ENCODE results near the gene P4HTM. TPM values are rescaled to one million over a fixed set of nuclear protein-coding genes. Genes with fewer than 3 reads are reported as not detected.

P4HTM gene
- total and polyA plus RNA-seq, 2 of the 8 experiments (the other 6 are each of a cell fraction or from before 2014, with no cell fraction given) = 19.1 to 25.4 TPM

- no peaks in the 10 kb centered on the region for H3K9me3 ChIP-seq (ENCODE audit: insufficient read depth in 2 of 2, low read depth in 1 of 2, low read length in 1 of 2)
- no peak overlapping the region; the same call in 1 of the 2 replicates for H2BK5ac ChIP-seq (ENCODE audit: low read depth, low read length)
- FAIRE-seq = no peak
- POLR2A ChIA-PET (ENCODE audit: partially characterized antibody) = interaction anchor here (0.8 to 38.8 kb wide), 8 partner anchors 0 to 349 kb away, joined by 3 to 1518 read pairs (median 72); partner anchors contain the start of genes DALRD3, IMPDH2, NDUFAF3 and P4HTM
- 92% methylated on average over 19 of the region's 19 CpGs; no CpG with 5 or more reads in 1 of the 2 experiments for WGBS, 2 experiments (ENCODE audit: extremely low coverage in 1 of 2, insufficient coverage in 1 of 2, insufficient read length in 1 of 2, insufficient replicate concordance in 2 of 2, low coverage in 1 of 2, low lambda C conversion rate in 2 of 2, missing lambda C conversion rate in 1 of 2)
- H3K4me2 ChIP-seq (ENCODE audit: insufficient read depth in 1 of 2, low read depth in 2 of 2, low read length in 2 of 2) = no peak overlapping the region
- no peak overlapping the region for H4K91ac ChIP-seq (replicated peaks; ENCODE audit: insufficient read length, low read length)
- H3K9ac ChIP-seq (replicated peaks in 1 of 4; ENCODE audit: extremely low read depth in 1 of 4, low read depth in 3 of 4, low read length in 3 of 4) = no peak overlapping the region
- peaks cover 15 to 55% (median 32%) of the 10 kb centered on the region in 4 experiments for H3K36me3 ChIP-seq (ENCODE audit: control insufficient read depth in 2 of 4, insufficient read depth in 4 of 4, low read length in 3 of 4)
- H3K79me2 ChIP-seq (ENCODE audit: control insufficient read depth in 1 of 2, insufficient read depth in 2 of 2, low read length in 2 of 2) = peaks cover 7 to 54% of the 10 kb centered on the region in 2 experiments
- no peak overlapping the region for H2BK20ac ChIP-seq (ENCODE audit: low read length)
- H2BK120ac ChIP-seq (replicated peaks; ENCODE audit: low read depth, low read length) = no peak overlapping the region
- H3K4me3 ChIP-seq (ENCODE audit: extremely low read depth in 1 of 4, insufficient read depth in 2 of 4, low read depth in 3 of 4, low read length in 4 of 4) = no peak overlapping the region
- peaks cover 16% of the 10 kb centered on the region for H3K79me1 ChIP-seq (ENCODE audit: low read depth, low read length)
- H3K27ac ChIP-seq (ENCODE audit: low read depth, low read length) = no peak overlapping the region
- H4K8ac ChIP-seq (ENCODE audit: extremely low read depth, insufficient read depth, low read length) = peak overlapping the region; percentile 28; the same call in 1 of the 2 replicates
- TF ChIP-seq POLR2AphosphoS5 (IDR thresholded peaks at IDR 0.05; ENCODE audit: low read depth, low read length) = no peak; the same call in 1 of the 2 replicates
- TF ChIP-seq NANOG (IDR thresholded peaks at IDR 0.05; ENCODE audit: insufficient read depth, low read depth, low read length, poor library complexity, severe bottlenecking) = no peak
- TF ChIP-seq POLR2A (IDR thresholded peaks at IDR 0.05; ENCODE audit: control extremely low read depth in 1 of 2, low read depth in 2 of 2, low read length in 2 of 2) = no peak; a peak in 1 of 3 replicates
- TF ChIP-seq SIN3A (conservative IDR thresholded peaks at IDR 0.05 in 1 of 2, IDR thresholded peaks at IDR 0.05 in 1 of 2; ENCODE audit: low read depth in 1 of 2, low read length in 2 of 2) = no peak
- no peak for TF ChIP-seq TBP (IDR thresholded peaks at IDR 0.05; ENCODE audit: low read depth, low read length)
- TF ChIP-seq JUN (IDR thresholded peaks at IDR 0.05; ENCODE audit: low read depth, low read length) = no peak
- TF ChIP-seq SRF (IDR thresholded peaks at IDR 0.05; ENCODE audit: low read depth, low read length) = no peak
- TF ChIP-seq SIX5 (IDR thresholded peaks at IDR 0.05; ENCODE audit: low read depth, low read length) = no peak
- H3K4me1 ChIP-seq (replicated peaks in 1 of 4; ENCODE audit: control insufficient read depth in 3 of 4, insufficient read depth in 4 of 4, low read length in 3 of 4) = peaks cover 0 to 11% (median 6%) of the 10 kb centered on the region in 4 experiments; a peak in 5 of 7 replicates
- no peak overlapping the region for H2BK12ac ChIP-seq (ENCODE audit: low read depth, low read length)
- no peaks in the 10 kb centered on the region for H3K27me3 ChIP-seq (replicated peaks in 1 of 4; ENCODE audit: control insufficient read depth in 3 of 4, extremely low read depth in 1 of 4, insufficient read depth in 3 of 4, low read length in 3 of 4)
- no peak for DNase-seq (ENCODE audit: low read depth in 1 of 2, low spot score in 2 of 2)
- H4K5ac ChIP-seq (ENCODE audit: insufficient read length, low read depth, low read length) = no peak overlapping the region
- H3K23ac ChIP-seq (ENCODE audit: insufficient read length) = no peak overlapping the region
- no peak overlapping the region for H2AFZ ChIP-seq (ENCODE audit: low read length)
- peaks cover 12% of the 10 kb centered on the region for H3K23me2 ChIP-seq (ENCODE audit: low read depth, low read length)
- peaks cover 41 to 50% of the 10 kb centered on the region in 2 experiments for H4K20me1 ChIP-seq (replicated peaks in 1 of 2; ENCODE audit: control insufficient read depth in 1 of 2, insufficient read depth in 2 of 2, low read length in 2 of 2)
- H2AK5ac ChIP-seq (ENCODE audit: low read depth, low read length) = no peak overlapping the region
- H2BK15ac ChIP-seq (ENCODE audit: low read length) = no peak overlapping the region
- H3K14ac ChIP-seq (ENCODE audit: insufficient read length) = no peak overlapping the region
- no peak overlapping the region for H3K56ac ChIP-seq (replicated peaks; ENCODE audit: insufficient read length, low read depth, low read length)
- H3K4ac ChIP-seq (replicated peaks; ENCODE audit: insufficient read length, low read depth, low read length) = no peak overlapping the region
- CTCF ChIA-PET (ENCODE audit: partially characterized antibody) = interaction anchor here (0.5 to 24.3 kb wide), 14 partner anchors 9 to 273 kb away, joined by 3 to 467 read pairs (median 4); partner anchors contain the start of genes NDUFAF3, P4HTM and WDR6
- no peak overlapping the region for H3K18ac ChIP-seq (ENCODE audit: extremely low read depth, low read length)
These were observed 23.2 kb downstream of the P4HTM start for GRCh38 chr3:49013113-49013737.

All from H1 (cell line).